Right lung (tissue), 10 donors: ENCODE data around the gene ANXA5. TPM values are rescaled to one million over a fixed set of nuclear protein-coding genes. Genes with fewer than 3 reads are reported as not detected.
"Not testable (repeated sequence)": the region's sequence is repeated elsewhere in the genome, so short reads cannot be mapped to it uniquely, and the experiment has no call there.

Experiments used
- DNase-seq, 2 donors: peaks; one replicate each; pipeline ENCODE4 v3.0.0-alpha.2; 2013
- long read RNA-seq, 8 donors: transcript quantifications; one replicate each; lab custom pipeline, GENCODE V29; 2026
- polyA plus RNA-seq, 5 donors: library from polyadenylated mRNA; unstranded; fragments of 120-200 nt; gene quantifications; one replicate each; pipeline versions ENCODE4 v1.2.1 to v1.2.3, GENCODE V29; 2013; ENCODE audit warnings: inconsistent platforms in 1 of 5, low replicate concordance in 1 of 5; ENCODE audit not compliant: insufficient read length in 5 of 5, insufficient read depth in 1 of 5

The ANXA5 gene
- polyA plus RNA-seq, result 100 to 1,000 TPM; 633 to 789 (median 645) TPM
- long read RNA-seq, donor 1, transcript ANXA5-207 (6 exons, 868 nt), result minor isoform, 16 of 371 reads
- long read RNA-seq, donor 1, transcript ANXA5-201 (13 exons, 1,762 nt), result major isoform, 151 of 371 reads
- long read RNA-seq, donor 1, transcript ANXA5-205 (6 exons, 1,083 nt), result minor isoform, 9 of 371 reads
- long read RNA-seq, donor 1, partial matches to known transcripts, result 182 of 371 reads
- long read RNA-seq, donor 1, other reads (novel, unspliced or antisense), result 12 of 371 reads
- long read RNA-seq, donor 2, transcript ANXA5-201 (13 exons, 1,762 nt), result major isoform, 95 of 208 reads
- long read RNA-seq, donor 2, transcript ANXA5-207 (6 exons, 868 nt), result minor isoform, 6 of 208 reads
- long read RNA-seq, donor 2, partial matches to known transcripts, result 100 of 208 reads
- long read RNA-seq, donor 2, other reads (novel, unspliced or antisense), result 5 of 208 reads
- long read RNA-seq, donor 3, transcript ANXA5-201 (13 exons, 1,762 nt), result major isoform, 125 of 291 reads
- long read RNA-seq, donor 3, transcript ANXA5-205 (6 exons, 1,083 nt), result minor isoform, 6 of 291 reads
- long read RNA-seq, donor 3, transcript ANXA5-207 (6 exons, 868 nt), result minor isoform, 7 of 291 reads
- long read RNA-seq, donor 3, partial matches to known transcripts, result 136 of 291 reads
- long read RNA-seq, donor 3, other reads (novel, unspliced or antisense), result 16 of 291 reads
- long read RNA-seq, donor 4, transcript ANXA5-207 (6 exons, 868 nt), result minor isoform, 5 of 138 reads
- long read RNA-seq, donor 4, transcript ANXA5-201 (13 exons, 1,762 nt), result major isoform, 70 of 138 reads
- long read RNA-seq, donor 4, partial matches to known transcripts, result 53 of 138 reads
- long read RNA-seq, donor 4, other reads (novel, unspliced or antisense), result 5 of 138 reads
- long read RNA-seq, donor 5, transcript ANXA5-201 (13 exons, 1,762 nt), result major isoform, 155 of 366 reads
- long read RNA-seq, donor 5, transcript ANXA5-205 (6 exons, 1,083 nt), result minor isoform, 10 of 366 reads
- long read RNA-seq, donor 5, transcript ANXA5-207 (6 exons, 868 nt), result minor isoform, 18 of 366 reads
- long read RNA-seq, donor 5, partial matches to known transcripts, result 170 of 366 reads
- long read RNA-seq, donor 5, other reads (novel, unspliced or antisense), result 10 of 366 reads
- long read RNA-seq, donor 6, transcript ANXA5-201 (13 exons, 1,762 nt), result major isoform, 152 of 358 reads
- long read RNA-seq, donor 6, transcript ANXA5-207 (6 exons, 868 nt), result minor isoform, 14 of 358 reads
- long read RNA-seq, donor 6, partial matches to known transcripts, result 182 of 358 reads
- long read RNA-seq, donor 6, other reads (novel, unspliced or antisense), result 6 of 358 reads
- long read RNA-seq, donor 7, transcript ANXA5-201 (13 exons, 1,762 nt), result major isoform, 137 of 227 reads
- long read RNA-seq, donor 7, partial matches to known transcripts, result 70 of 227 reads
- long read RNA-seq, donor 7, other reads (novel, unspliced or antisense), result 12 of 227 reads
- long read RNA-seq, donor 8, transcript ANXA5-201 (13 exons, 1,762 nt), result major isoform, 58 of 119 reads
- long read RNA-seq, donor 8, partial matches to known transcripts, result 58 of 119 reads
- long read RNA-seq, donor 8, other reads (novel, unspliced or antisense), result 0 of 119 reads

GRCh38 chr4:121696581-121697461, at the start of gene ANXA5:
Gene ANXA5, minus strand, starts transcription at chr4:121696980. Its CDS starts 391 bp downstream, at chr4:121696589.
- peak; percentile 85 to 88 for DNase-seq

- no peak for DNase-seq
Measured at GRCh38 chr4:121742794-121743193, 46.0 kb upstream of the ANXA5 start.

GRCh38 chr4:121741751-121742150, 45.0 kb upstream of the ANXA5 start:
- peak in 1 of 2 donors; percentile 45 for DNase-seq

GRCh38 chr4:121740796-121741409, 44.1 kb upstream of the ANXA5 start:
- peak in 1 of 2 donors; percentile 24 for DNase-seq

- no peak for DNase-seq
Measured at GRCh38 chr4:121739575-121739974, 42.8 kb upstream of the ANXA5 start.

- peak; percentile 76 to 78 for DNase-seq
Measured at GRCh38 chr4:121738780-121739535, 42.2 kb upstream of the ANXA5 start.

GRCh38 chr4:121737846-121738554, 41.2 kb upstream of the ANXA5 start:
- no peak for DNase-seq

GRCh38 chr4:121736735-121737351, 40.1 kb upstream of the ANXA5 start:
- no peak for DNase-seq

GRCh38 chr4:121734571-121734970, 37.8 kb upstream of the ANXA5 start:
- DNase-seq, result no peak

GRCh38 chr4:121733942-121734341, 37.2 kb upstream of the ANXA5 start:
- DNase-seq, result no peak

- not testable (repeated sequence) for DNase-seq
Measured at GRCh38 chr4:121729753-121730152, 33.0 kb upstream of the ANXA5 start.

- no peak for DNase-seq
Measured at GRCh38 chr4:121728798-121729226, 32.0 kb upstream of the ANXA5 start.

GRCh38 chr4:121728066-121728465, 31.3 kb upstream of the ANXA5 start:
- DNase-seq, result no peak

- DNase-seq, result no peak
Measured at GRCh38 chr4:121726642-121727268, 30.0 kb upstream of the ANXA5 start.

- DNase-seq, result no peak
Measured at GRCh38 chr4:121724671-121725070, 27.9 kb upstream of the ANXA5 start.

- DNase-seq, result no peak
Measured at GRCh38 chr4:121721700-121722099, 24.9 kb upstream of the ANXA5 start.

GRCh38 chr4:121720109-121720508, 23.3 kb upstream of the ANXA5 start:
- DNase-seq, result no peak
